Measurements from ENCODE around the gene BIRC7.

GRCh38 chr20:63264000-63264399 is 28.3 kb downstream of the BIRC7 start:
- TF ChIP-seq ZNF274 (IDR thresholded peaks at IDR 0.05; ENCODE audit: low read depth, low read length) = no peak
- TF ChIP-seq SUZ12 (IDR thresholded peaks at IDR 0.05; ENCODE audit: extremely low read depth, insufficient read depth, insufficient read length) = no peak
- no peak for TF ChIP-seq YY1 (IDR thresholded peaks at IDR 0.05; ENCODE audit: insufficient read depth, insufficient read length)

All from NT2/D1 (cell line).